ENCODE results near the gene SLC22A2.

Gene SLC22A2

DNA sequence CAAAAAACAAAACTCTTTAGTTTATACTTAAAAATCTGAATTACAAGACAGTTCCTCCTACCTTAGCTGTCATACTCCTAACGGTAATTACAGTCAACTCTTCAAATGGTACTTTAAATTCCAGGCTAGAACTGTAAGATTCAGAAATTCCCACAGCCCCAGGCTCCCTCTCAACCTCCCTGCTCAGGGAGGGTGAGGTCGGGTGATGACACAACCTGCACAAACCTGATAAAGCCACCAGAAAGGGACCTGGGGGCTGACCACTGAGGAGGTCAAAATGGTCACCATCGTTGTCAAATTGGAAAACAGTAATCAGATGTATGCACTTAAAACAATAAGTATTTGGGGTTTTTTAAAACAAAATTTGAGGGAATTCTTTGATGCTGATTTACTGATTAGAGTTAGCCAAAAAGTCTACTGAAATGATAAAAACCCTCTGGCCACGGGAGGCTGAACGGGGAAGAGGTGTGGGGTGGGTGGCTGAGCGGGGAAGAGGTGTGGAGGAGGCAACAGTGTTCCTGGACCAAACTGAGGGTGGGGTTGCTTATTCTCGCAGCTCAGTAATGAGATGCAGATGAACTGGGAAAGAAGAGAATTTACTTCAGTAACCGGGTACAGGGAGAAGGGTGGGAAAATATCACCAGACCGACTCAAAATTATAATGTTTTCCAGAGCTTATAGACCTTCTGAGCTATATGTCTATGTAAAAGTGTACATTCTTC is 84.7 kb downstream of the SLC22A2 start:
- Histone ChIP-seq H3K36me3 (ENCODE audit: control insufficient read depth in 1 of 2, insufficient read depth in 2 of 2, low read depth in 1 of 2, low read length in 2 of 2) (no peaks in the 10 kb centered on the region), H4K91ac (ENCODE audit: low read length) (no peak overlapping the region), H3K4me1 (ENCODE audit: control insufficient read depth, insufficient read depth, low read depth, low read length) (peaks cover 2% of the 10 kb centered on the region), H3K9ac (ENCODE audit: low read length) (no peak overlapping the region), H2AK5ac (ENCODE audit: low read length, severe bottlenecking) (no peak overlapping the region), H3K23ac (ENCODE audit: low read length in 2 of 2) (no peak overlapping the region), H3K79me1 (replicated peaks; ENCODE audit: low read length, poor library complexity, severe bottlenecking) (no peaks in the 10 kb centered on the region), H3K27ac (ENCODE audit: low read length, poor library complexity, severe bottlenecking) (no peak overlapping the region), H3K27me3 (ENCODE audit: control insufficient read depth in 1 of 2, insufficient read depth in 1 of 2, low read length in 2 of 2) (no peaks in the 10 kb centered on the region), H3K4me3 (ENCODE audit: insufficient read depth in 1 of 2, low read depth in 1 of 2, low read length in 2 of 2) (no peak overlapping the region), H3K4ac (ENCODE audit: low read depth in 1 of 2, low read length in 2 of 2) (no peak overlapping the region), H2BK120ac (ENCODE audit: low read depth, low read length) (no peak overlapping the region), H3K4me2 (ENCODE audit: low read length, poor library complexity, severe bottlenecking) (no peak overlapping the region), H4K8ac (ENCODE audit: low read length) (no peak overlapping the region), H3K9me3 (ENCODE audit: control insufficient read depth, low read length) (no peaks in the 10 kb centered on the region), H3K14ac (ENCODE audit: low read length in 2 of 2) (no peak overlapping the region), H2BK12ac (ENCODE audit: low read length in 2 of 2) (no peak overlapping the region), H2AFZ (ENCODE audit: low read depth, low read length) (no peak overlapping the region), H2BK5ac (ENCODE audit: low read depth, low read length, poor library complexity, severe bottlenecking) (no peak overlapping the region), H2BK15ac (ENCODE audit: low read depth, poor library complexity, severe bottlenecking) (no peak overlapping the region), H3K18ac (ENCODE audit: low read depth in 1 of 2, low read length in 2 of 2) (no peak overlapping the region)
- 74% methylated on average over 7 of the region's 9 CpGs for WGBS
- no peak for DNase-seq

DNA sequence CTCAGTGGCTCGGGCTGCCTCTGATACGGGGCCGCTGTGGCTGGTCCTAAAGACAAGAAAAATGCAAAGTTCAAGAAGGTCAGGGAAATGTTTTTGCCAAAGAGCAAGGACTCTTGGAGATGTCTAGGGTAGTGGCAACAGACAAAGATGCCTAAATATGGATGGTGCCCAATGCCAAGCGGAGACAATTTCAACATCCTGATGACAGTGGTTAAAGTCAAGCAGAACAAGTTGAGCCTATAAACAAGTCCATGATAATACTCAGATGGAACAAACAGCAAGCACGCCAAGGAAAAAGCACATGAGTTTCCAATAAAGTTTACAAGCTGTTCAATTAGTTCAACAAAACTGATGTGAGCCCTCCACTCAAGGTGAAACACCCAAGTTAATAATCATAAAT is 85.9 kb downstream of the SLC22A2 start:
- Histone ChIP-seq H2BK5ac (ENCODE audit: low read depth, low read length, poor library complexity, severe bottlenecking) (no peak overlapping the region), H3K36me3 (ENCODE audit: control insufficient read depth in 1 of 2, insufficient read depth in 2 of 2, low read depth in 1 of 2, low read length in 2 of 2) (no peaks in the 10 kb centered on the region), H2AK5ac (ENCODE audit: low read length, severe bottlenecking) (no peak overlapping the region), H3K4ac (ENCODE audit: low read depth in 1 of 2, low read length in 2 of 2) (no peak overlapping the region), H3K18ac (ENCODE audit: low read depth in 1 of 2, low read length in 2 of 2) (no peak overlapping the region), H3K14ac (ENCODE audit: low read length in 2 of 2) (no peak overlapping the region), H2BK120ac (ENCODE audit: low read depth, low read length) (no peak overlapping the region), H3K27me3 (ENCODE audit: control insufficient read depth in 1 of 2, insufficient read depth in 1 of 2, low read length in 2 of 2) (no peaks in the 10 kb centered on the region), H4K91ac (ENCODE audit: low read length) (no peak overlapping the region), H3K23ac (ENCODE audit: low read length in 2 of 2) (no peak overlapping the region), H3K79me1 (replicated peaks; ENCODE audit: low read length, poor library complexity, severe bottlenecking) (no peaks in the 10 kb centered on the region), H3K27ac (ENCODE audit: low read length, poor library complexity, severe bottlenecking) (no peak overlapping the region), H2BK12ac (ENCODE audit: low read length in 2 of 2) (no peak overlapping the region), H3K9ac (ENCODE audit: low read length) (no peak overlapping the region), H2AFZ (ENCODE audit: low read depth, low read length) (no peak overlapping the region), H3K4me1 (ENCODE audit: control insufficient read depth, insufficient read depth, low read depth, low read length) (peaks cover 7% of the 10 kb centered on the region), H4K8ac (ENCODE audit: low read length) (no peak overlapping the region), H2BK15ac (ENCODE audit: low read depth, poor library complexity, severe bottlenecking) (no peak overlapping the region), H3K4me3 (ENCODE audit: insufficient read depth in 1 of 2, low read depth in 1 of 2, low read length in 2 of 2) (no peak overlapping the region), H3K4me2 (ENCODE audit: low read length, poor library complexity, severe bottlenecking) (no peak overlapping the region), H3K9me3 (ENCODE audit: control insufficient read depth, low read length) (no peaks in the 10 kb centered on the region)
- no peak for DNase-seq
- WGBS, result 84% methylated on average over 4 of the region's 5 CpGs

DNA sequence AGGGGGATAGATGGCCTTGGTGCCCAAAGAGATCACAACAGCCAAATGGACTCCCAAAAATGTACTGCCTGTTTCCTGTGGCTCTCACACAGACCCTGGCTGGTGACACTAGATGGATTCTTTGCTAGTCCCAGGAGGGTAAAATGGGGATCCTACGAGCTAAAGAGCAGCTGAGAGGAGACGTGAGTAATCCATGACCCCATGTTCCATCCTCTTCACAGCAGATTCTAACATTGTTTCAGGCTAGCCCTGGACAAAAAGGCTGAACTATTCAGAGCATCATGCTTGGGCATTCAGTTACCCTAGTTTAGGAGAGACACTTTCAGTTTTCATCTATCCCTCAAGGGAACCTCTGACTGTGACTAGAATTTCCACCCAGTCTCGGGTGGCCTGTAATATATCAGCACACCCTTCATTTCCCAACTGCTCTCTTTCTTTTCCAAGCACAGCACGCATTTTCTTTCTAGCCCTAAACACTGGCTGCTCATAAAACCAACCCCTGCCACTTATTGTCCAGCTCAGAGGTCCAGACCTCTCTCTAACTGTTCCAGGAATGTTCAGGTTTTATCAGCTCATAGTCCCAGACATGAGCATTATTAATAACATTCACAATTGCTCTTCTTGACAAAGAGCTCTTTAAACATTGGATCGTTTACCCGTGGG is 88.5 kb downstream of the SLC22A2 start:
- no peak for DNase-seq
- Histone ChIP-seq H2BK12ac (ENCODE audit: low read length in 2 of 2) (no peak overlapping the region), H3K18ac (ENCODE audit: low read depth in 1 of 2, low read length in 2 of 2) (no peak overlapping the region), H3K27me3 (ENCODE audit: control insufficient read depth in 1 of 2, insufficient read depth in 1 of 2, low read length in 2 of 2) (no peaks in the 10 kb centered on the region), H3K14ac (ENCODE audit: low read length in 2 of 2) (no peak overlapping the region), H3K27ac (ENCODE audit: low read length, poor library complexity, severe bottlenecking) (no peak overlapping the region), H2BK120ac (ENCODE audit: low read depth, low read length) (no peak overlapping the region), H2BK5ac (ENCODE audit: low read depth, low read length, poor library complexity, severe bottlenecking) (no peak overlapping the region), H2AK5ac (ENCODE audit: low read length, severe bottlenecking) (no peak overlapping the region), H3K4ac (ENCODE audit: low read depth in 1 of 2, low read length in 2 of 2) (no peak overlapping the region), H3K79me1 (replicated peaks; ENCODE audit: low read length, poor library complexity, severe bottlenecking) (no peaks in the 10 kb centered on the region), H2AFZ (ENCODE audit: low read depth, low read length) (no peak overlapping the region), H3K9ac (ENCODE audit: low read length) (no peak overlapping the region), H3K36me3 (ENCODE audit: control insufficient read depth in 1 of 2, insufficient read depth in 2 of 2, low read depth in 1 of 2, low read length in 2 of 2) (no peaks in the 10 kb centered on the region), H3K23ac (ENCODE audit: low read length in 2 of 2) (no peak overlapping the region), H4K8ac (ENCODE audit: low read length) (no peak overlapping the region), H3K4me3 (ENCODE audit: insufficient read depth in 1 of 2, low read depth in 1 of 2, low read length in 2 of 2) (no peak overlapping the region), H4K91ac (ENCODE audit: low read length) (no peak overlapping the region), H3K9me3 (ENCODE audit: control insufficient read depth, low read length) (no peaks in the 10 kb centered on the region), H3K4me2 (ENCODE audit: low read length, poor library complexity, severe bottlenecking) (no peak overlapping the region), H2BK15ac (ENCODE audit: low read depth, poor library complexity, severe bottlenecking) (no peak overlapping the region), H3K4me1 (ENCODE audit: control insufficient read depth, insufficient read depth, low read depth, low read length) (peaks cover 20% of the 10 kb centered on the region)
- WGBS, result 33% methylated on average over 6 of the region's 6 CpGs

DNA sequence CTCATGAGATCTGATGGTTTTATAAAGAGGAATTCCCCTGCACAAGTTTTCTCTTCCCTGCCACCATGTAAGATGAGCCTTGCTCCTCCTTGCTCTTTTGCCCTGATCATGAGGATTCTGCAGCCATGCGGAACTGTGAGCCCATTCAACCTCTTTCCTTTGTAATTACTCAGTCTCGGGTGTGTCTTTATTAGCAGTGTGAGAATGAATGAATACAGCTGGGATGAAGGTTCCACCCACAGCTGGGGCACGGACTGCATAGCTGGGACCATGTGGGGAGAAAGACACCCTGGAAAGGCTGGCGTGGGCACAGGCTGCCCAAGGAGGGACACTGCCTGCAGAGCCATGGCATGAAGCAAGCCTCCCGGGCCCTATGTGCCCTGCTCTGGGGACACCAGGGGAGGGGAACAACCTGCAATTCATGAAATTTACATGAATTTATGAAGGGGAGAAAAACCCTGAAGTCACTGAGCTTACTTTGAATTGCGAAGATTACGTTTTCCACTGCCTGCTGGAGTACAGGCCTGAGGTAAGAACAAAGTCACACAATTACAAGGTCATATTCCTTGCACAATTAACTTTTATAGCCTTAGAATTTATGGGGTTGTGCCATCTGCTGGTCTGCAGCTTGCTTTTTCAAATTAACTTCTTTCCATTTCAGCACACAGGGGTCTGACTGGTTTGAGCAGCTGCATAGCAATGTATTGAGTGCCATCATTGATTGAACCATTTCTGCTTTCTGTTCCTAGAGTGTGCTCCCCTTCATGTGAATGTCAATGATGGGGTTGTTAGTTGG is 90.8 kb downstream of the SLC22A2 start:
- Histone ChIP-seq H2BK5ac (ENCODE audit: low read depth, low read length, poor library complexity, severe bottlenecking) (no peak overlapping the region), H3K4me1 (ENCODE audit: control insufficient read depth, insufficient read depth, low read depth, low read length) (peaks cover 20% of the 10 kb centered on the region), H4K91ac (ENCODE audit: low read length) (no peak overlapping the region), H3K27ac (ENCODE audit: low read length, poor library complexity, severe bottlenecking) (peak overlapping the region; percentile 29), H3K18ac (ENCODE audit: low read depth in 1 of 2, low read length in 2 of 2) (no peak overlapping the region), H2BK12ac (ENCODE audit: low read length in 2 of 2) (no peak overlapping the region), H3K14ac (ENCODE audit: low read length in 2 of 2) (no peak overlapping the region), H3K4me2 (ENCODE audit: low read length, poor library complexity, severe bottlenecking) (no peak overlapping the region), H3K4ac (ENCODE audit: low read depth in 1 of 2, low read length in 2 of 2) (no peak overlapping the region), H3K79me1 (replicated peaks; ENCODE audit: low read length, poor library complexity, severe bottlenecking) (no peaks in the 10 kb centered on the region), H2BK120ac (ENCODE audit: low read depth, low read length) (no peak overlapping the region), H3K36me3 (ENCODE audit: control insufficient read depth in 1 of 2, insufficient read depth in 2 of 2, low read depth in 1 of 2, low read length in 2 of 2) (no peaks in the 10 kb centered on the region), H2BK15ac (ENCODE audit: low read depth, poor library complexity, severe bottlenecking) (no peak overlapping the region), H3K27me3 (ENCODE audit: control insufficient read depth in 1 of 2, insufficient read depth in 1 of 2, low read length in 2 of 2) (no peaks in the 10 kb centered on the region), H3K9ac (ENCODE audit: low read length) (no peak overlapping the region), H3K23ac (ENCODE audit: low read length in 2 of 2) (no peak overlapping the region), H3K4me3 (ENCODE audit: insufficient read depth in 1 of 2, low read depth in 1 of 2, low read length in 2 of 2) (no peak overlapping the region), H4K8ac (ENCODE audit: low read length) (no peak overlapping the region), H2AK5ac (ENCODE audit: low read length, severe bottlenecking) (no peak overlapping the region), H2AFZ (ENCODE audit: low read depth, low read length) (no peak overlapping the region), H3K9me3 (ENCODE audit: control insufficient read depth, low read length) (no peaks in the 10 kb centered on the region)
- WGBS, result 88% methylated on average over 7 of the region's 7 CpGs
- DNase-seq, result no peak
